Gastrocnemius medialis (tissue), 4 donors: ENCODE results near the gene OSTF1. TPM values are rescaled to one million over a fixed set of nuclear protein-coding genes. Genes with fewer than 3 reads are reported as not detected.

Source experiments
- ATAC-seq, 2 donors: fragments of 150-250 bp; one replicate each; pipeline ENCODE4 v1.9.1; 2016
- DNase-seq, 2 donors: peaks; one replicate each; pipeline ENCODE4 v3.0.0-alpha.2; 2019
- H3K27ac ChIP-seq, 4 donors: fragments of 200-600 bp; sonication (generic); 1 replicate in 1 of 4; 2 replicates in 3 of 4; pipeline ENCODE4 v1.5.1; 2016 to 2018; ENCODE audit warnings: mild to moderate bottlenecking in 2 of 4, moderate library complexity in 1 of 4
- H3K27me3 ChIP-seq, 3 donors: fragments of 200-600 bp; sonication (generic) in 2 of 3; 1 replicate in 1 of 3; 2 replicates in 2 of 3; pipeline versions ENCODE4 v1.5.1 to v1.6.0; 2016 to 2019; ENCODE audit warnings: mild to moderate bottlenecking in 1 of 3, moderate library complexity in 1 of 3
- H3K36me3 ChIP-seq, 2 donors: fragments of 200-600 bp; sonication (generic) in 1 of 2; one replicate each; pipeline ENCODE4 v1.5.1; 2017 to 2018
- H3K4me1 ChIP-seq, 2 donors: fragments of 200-600 bp; sonication (generic) in 1 of 2; one replicate each; pipeline ENCODE4 v1.5.1; 2016 to 2017; ENCODE audit warnings: mild to moderate bottlenecking in 2 of 2
- H3K4me3 ChIP-seq, 4 donors: fragments of 200-600 bp; sonication (generic) in 3 of 4; 1 replicate in 1 of 4; 2 replicates in 3 of 4; pipeline ENCODE4 v1.5.1; 2016 to 2019; ENCODE audit warnings: mild to moderate bottlenecking in 2 of 4
- H3K9me3 ChIP-seq, 3 donors: fragments of 200-600 bp; sonication (generic) in 2 of 3; 1 replicate in 1 of 3; 2 replicates in 2 of 3; pipeline ENCODE4 v1.5.1; 2016 to 2019
- CTCF ChIP-seq, 5 experiments: fragments of 450-650 bp in 3 of 5; fragments of 200-600 bp in 2 of 5; sonication (generic) in 2 of 5; IDR thresholded peaks in 4 of 5; conservative IDR thresholded peaks in 1 of 5; 1 replicate in 4 of 5; 2 replicates in 1 of 5; pipeline ENCODE4 v1.5.1; 2016 to 2019; ENCODE audit warnings: antibody characterized with exemption in 5 of 5, mild to moderate bottlenecking in 3 of 5, moderate library complexity in 3 of 5
- POLR2A ChIP-seq, 2 donors: fragments of 450-650 bp; IDR thresholded peaks; one replicate each; pipeline ENCODE4 v1.6.1; 2017; ENCODE audit warnings: antibody characterized with exemption in 2 of 2, mild to moderate bottlenecking in 2 of 2, moderate library complexity in 2 of 2
- in situ Hi-C, 4 donors: fragments of 200-750 bp; cut with MboI; loops; one replicate each; pipeline versions ENCODE4 v1.15.0 to v1.8.0; 2017; ENCODE audit warnings: low sequenced_read_pairs in 4 of 4
- intact Hi-C: fragments of 100-400 bp; cut with DNase I; formaldehyde crosslinking; loops from one replicate; pipeline ENCODE4 v1.15.1; 2023; ENCODE audit warnings: low total_unique reads
- total RNA-seq, 4 donors: library from RNA; depleted of rRNA; stranded (reverse); fragments of >200 nt; gene quantifications; one replicate each; pipeline versions ENCODE4 v1.1.0 to v1.2.3, GENCODE V29; 2016

Gene OSTF1
- total RNA-seq, 4 donors from 2014 or later, result 5.2 to 9.8 (median 6.2) TPM

GRCh38 chr9:75152416-75152815 lies 64.1 kb downstream of the OSTF1 start:
- ATAC-seq, result no peak
- Histone ChIP-seq H3K36me3 (no peaks in the 10 kb centered on the region), H3K4me3 (no peak overlapping the region), H3K9me3 (no peaks in the 10 kb centered on the region), H3K27ac (no peak overlapping the region), H3K27me3 (no peaks in the 10 kb centered on the region), H3K4me1 (no peaks in the 10 kb centered on the region)
- DNase-seq, result no peak
- in situ Hi-C loops, result no loop called here
- intact Hi-C loops, result no loop called here
- no peak for TF ChIP-seq CTCF (IDR thresholded peaks at IDR 0.05 in 4 of 5, conservative IDR thresholded peaks at IDR 0.05 in 1 of 5)
- no peak for TF ChIP-seq POLR2A (IDR thresholded peaks at IDR 0.05)

GRCh38 chr9:75156858-75157257 lies 68.5 kb downstream of the OSTF1 start:
- H3K4me1 ChIP-seq, result no peaks in the 10 kb centered on the region
- no peak overlapping the region for H3K4me3 ChIP-seq
- no peak for ATAC-seq
- no peaks in the 10 kb centered on the region for H3K9me3 ChIP-seq
- H3K27ac ChIP-seq, result no peak overlapping the region
- intact Hi-C loops, result no loop called here
- TF ChIP-seq CTCF (IDR thresholded peaks at IDR 0.05 in 4 of 5, conservative IDR thresholded peaks at IDR 0.05 in 1 of 5), result no peak
- TF ChIP-seq POLR2A (IDR thresholded peaks at IDR 0.05), result no peak
- in situ Hi-C loops, result no loop called here
- DNase-seq, result no peak
- H3K36me3 ChIP-seq, result no peaks in the 10 kb centered on the region
- H3K27me3 ChIP-seq, result no peaks in the 10 kb centered on the region

- in situ Hi-C loops, result no loop called here
- no peaks in the 10 kb centered on the region for H3K27me3 ChIP-seq
- no peaks in the 10 kb centered on the region for H3K9me3 ChIP-seq
- peaks cover 0 to 8% of the 10 kb centered on the region in 2 donors for H3K36me3 ChIP-seq
- TF ChIP-seq POLR2A (IDR thresholded peaks at IDR 0.05) (no peak), CTCF (IDR thresholded peaks at IDR 0.05 in 4 of 5, conservative IDR thresholded peaks at IDR 0.05 in 1 of 5) (no peak)
- no peak overlapping the region for H3K27ac ChIP-seq
- no peak overlapping the region for H3K4me3 ChIP-seq
- no peak for ATAC-seq
- no peak for DNase-seq
- intact Hi-C loops, result no loop called here
- H3K4me1 ChIP-seq, result no peaks in the 10 kb centered on the region
Measured at GRCh38 chr9:75161116-75161857, 73.0 kb downstream of the OSTF1 start.

- Histone ChIP-seq H3K9me3 (no peaks in the 10 kb centered on the region), H3K4me3 (no peak overlapping the region), H3K4me1 (no peaks in the 10 kb centered on the region), H3K27ac (no peak overlapping the region), H3K36me3 (peaks cover 0 to 18% of the 10 kb centered on the region in 2 donors), H3K27me3 (no peaks in the 10 kb centered on the region)
- TF ChIP-seq POLR2A (IDR thresholded peaks at IDR 0.05), result no peak
- TF ChIP-seq CTCF (IDR thresholded peaks at IDR 0.05 in 4 of 5, conservative IDR thresholded peaks at IDR 0.05 in 1 of 5), result no peak
- intact Hi-C loops, result no loop called here
- no peak for ATAC-seq
- no peak for DNase-seq
- in situ Hi-C loops, result no loop called here
Measured at GRCh38 chr9:75163764-75164163, 75.5 kb downstream of the OSTF1 start.

GRCh38 chr9:75164573-75164972 lies 76.3 kb downstream of the OSTF1 start:
- ATAC-seq (no peak), DNase-seq (no peak)
- in situ Hi-C loops, result no loop called here
- no peaks in the 10 kb centered on the region for H3K27me3 ChIP-seq
- intact Hi-C loops, result no loop called here
- H3K9me3 ChIP-seq, result no peaks in the 10 kb centered on the region
- no peaks in the 10 kb centered on the region for H3K4me1 ChIP-seq
- H3K36me3 ChIP-seq, result peaks cover 0 to 18% of the 10 kb centered on the region in 2 donors
- TF ChIP-seq CTCF (IDR thresholded peaks at IDR 0.05 in 4 of 5, conservative IDR thresholded peaks at IDR 0.05 in 1 of 5), result no peak
- TF ChIP-seq POLR2A (IDR thresholded peaks at IDR 0.05), result no peak
- no peak overlapping the region for H3K4me3 ChIP-seq
- no peak overlapping the region for H3K27ac ChIP-seq
